GM12892 (cell line): Measurements from ENCODE around the gene PRKAB1.

Experiments
- POLR2A ChIP-seq: IDR thresholded peaks from 2 replicates; pipeline ENCODE4 v1.6.1; 2011; ENCODE audit warnings: low read depth, low read length, control low read depth
- POLR2AphosphoS5 ChIP-seq: IDR thresholded peaks from 2 replicates; pipeline ENCODE4 v1.6.1; 2011; ENCODE audit warnings: low read depth, low read length, control low read depth
- TAF1 ChIP-seq: IDR thresholded peaks from 2 replicates; pipeline ENCODE4 v1.6.1; 2011; ENCODE audit warnings: low read depth, mild to moderate bottlenecking, control low read depth, low read length, borderline replicate concordance

GRCh38 chr12:119694111-119694510 lies 26.2 kb downstream of the PRKAB1 start:
- TF ChIP-seq POLR2A (no peak), POLR2AphosphoS5 (no peak), TAF1 (no peak)
